COR-L47 (cell line): Measurements from ENCODE around the gene EEF1AKMT3.

Experiments
- DNase-seq: peaks from one replicate; lab custom pipeline; 2025; lab: John Stamatoyannopoulos, UW

Gene EEF1AKMT3

GRCh38 chr12:57735198-57735855 is 37.1 kb upstream of the EEF1AKMT3 start:
- DNase-seq: peak; percentile 33

- DNase-seq: peak; percentile 59
Observed at GRCh38 chr12:57735952-57736740, 36.3 kb upstream of the EEF1AKMT3 start.

GRCh38 chr12:57736741-57737466 is 35.5 kb upstream of the EEF1AKMT3 start:
- DNase-seq: no peak

- DNase-seq: peak; percentile 12
Observed at GRCh38 chr12:57737467-57738460, 34.6 kb upstream of the EEF1AKMT3 start.

- peak; percentile 70 for DNase-seq
Observed at GRCh38 chr12:57738661-57739237, 33.7 kb upstream of the EEF1AKMT3 start, which contains the start of gene AGAP2. Gene AGAP2, minus strand, starts transcription at chr12:57738742. Its CDS starts 496 bp downstream, at chr12:57738246.

GRCh38 chr12:57739387-57739786 is 33.0 kb upstream of the EEF1AKMT3 start:
- no peak for DNase-seq

GRCh38 chr12:57739914-57740538 is 32.4 kb upstream of the EEF1AKMT3 start:
- DNase-seq: no peak

- peak; percentile 13 for DNase-seq
Observed at GRCh38 chr12:57740656-57741412, 31.6 kb upstream of the EEF1AKMT3 start.

GRCh38 chr12:57741413-57741789 is 31.0 kb upstream of the EEF1AKMT3 start:
- no peak for DNase-seq

- no peak for DNase-seq
Observed at GRCh38 chr12:57741844-57742738, 30.3 kb upstream of the EEF1AKMT3 start.

- no peak for DNase-seq
Observed at GRCh38 chr12:57743769-57744168, 28.6 kb upstream of the EEF1AKMT3 start.

- peak; percentile 81 for DNase-seq
Observed at GRCh38 chr12:57744194-57744776, 28.1 kb upstream of the EEF1AKMT3 start.

- DNase-seq: peak; percentile 98
Observed at GRCh38 chr12:57744777-57745484, 27.5 kb upstream of the EEF1AKMT3 start, which contains the start of gene TSPAN31. Gene TSPAN31, plus strand, starts transcription at chr12:57745039. Its CDS starts 116 bp downstream, at chr12:57745155.

- DNase-seq: no peak
Observed at GRCh38 chr12:57745485-57745881, 26.9 kb upstream of the EEF1AKMT3 start.

- no peak for DNase-seq
Observed at GRCh38 chr12:57746025-57746424, 26.4 kb upstream of the EEF1AKMT3 start.

GRCh38 chr12:57749061-57749460 is 23.4 kb upstream of the EEF1AKMT3 start:
- no peak for DNase-seq

GRCh38 chr12:57750561-57751431 is 21.6 kb upstream of the EEF1AKMT3 start:
- no peak for DNase-seq
